Kidney epithelial cell (primary cell): ENCODE data around the gene HHLA2. TPM values are rescaled to one million over a fixed set of nuclear protein-coding genes. Genes with fewer than 3 reads are reported as not detected.
"Not testable (repeated sequence)": the region's sequence is repeated elsewhere in the genome, so short reads cannot be mapped to it uniquely, and the experiment has no call there.

ENCODE experiments used
- DNase-seq: peaks from one replicate; pipeline ENCODE4 v3.0.0-alpha.2; 2010; ENCODE audit warnings: low read depth
- H3K27me3 ChIP-seq: 2 replicates; pipeline ENCODE4 v1.6.0; 2011; ENCODE audit warnings: low read length; ENCODE audit not compliant: control insufficient read depth, insufficient read depth
- H3K36me3 ChIP-seq: 2 replicates; pipeline ENCODE4 v1.5.1; 2011; ENCODE audit warnings: low read length; ENCODE audit not compliant: control insufficient read depth, insufficient read depth
- H3K4me3 ChIP-seq: 2 replicates; pipeline ENCODE4 v1.5.1; 2011; ENCODE audit warnings: low read depth, mild to moderate bottlenecking, control low read depth, low read length
- total RNA-seq: library from RNA; depleted of rRNA; stranded (reverse); fragments of >200 nt; gene quantifications from 2 replicates; pipeline ENCODE4 v1.2.3, GENCODE V29; 2015
- TF ChIP-seq, protein P1 (sequence below): IDR thresholded peaks from 2 replicates; pipeline ENCODE4 v1.5.1; 2011; ENCODE audit warnings: mild to moderate bottlenecking, moderate library complexity, low read length, control low read depth, inconsistent platforms; ENCODE audit not compliant: insufficient read depth, poor library complexity, severe bottlenecking

Gene HHLA2
- total RNA-seq, 1 donor from 2014 or later: 0.79 TPM

GRCh38 chr3:108271626-108272025 is 24.7 kb upstream of the HHLA2 start:
- Histone ChIP-seq H3K36me3 (no peaks in the 10 kb centered on the region), H3K4me3 (no peak overlapping the region), H3K27me3 (no peaks in the 10 kb centered on the region)
- DNase-seq: no peak
- TF ChIP-seq, protein P1, sequence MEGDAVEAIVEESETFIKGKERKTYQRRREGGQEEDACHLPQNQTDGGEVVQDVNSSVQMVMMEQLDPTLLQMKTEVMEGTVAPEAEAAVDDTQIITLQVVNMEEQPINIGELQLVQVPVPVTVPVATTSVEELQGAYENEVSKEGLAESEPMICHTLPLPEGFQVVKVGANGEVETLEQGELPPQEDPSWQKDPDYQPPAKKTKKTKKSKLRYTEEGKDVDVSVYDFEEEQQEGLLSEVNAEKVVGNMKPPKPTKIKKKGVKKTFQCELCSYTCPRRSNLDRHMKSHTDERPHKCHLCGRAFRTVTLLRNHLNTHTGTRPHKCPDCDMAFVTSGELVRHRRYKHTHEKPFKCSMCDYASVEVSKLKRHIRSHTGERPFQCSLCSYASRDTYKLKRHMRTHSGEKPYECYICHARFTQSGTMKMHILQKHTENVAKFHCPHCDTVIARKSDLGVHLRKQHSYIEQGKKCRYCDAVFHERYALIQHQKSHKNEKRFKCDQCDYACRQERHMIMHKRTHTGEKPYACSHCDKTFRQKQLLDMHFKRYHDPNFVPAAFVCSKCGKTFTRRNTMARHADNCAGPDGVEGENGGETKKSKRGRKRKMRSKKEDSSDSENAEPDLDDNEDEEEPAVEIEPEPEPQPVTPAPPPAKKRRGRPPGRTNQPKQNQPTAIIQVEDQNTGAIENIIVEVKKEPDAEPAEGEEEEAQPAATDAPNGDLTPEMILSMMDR: no peak

GRCh38 chr3:108279066-108279465 is 17.3 kb upstream of the HHLA2 start:
- not testable (repeated sequence) for H3K36me3 ChIP-seq, DNase-seq, H3K4me3 ChIP-seq, H3K27me3 ChIP-seq

DNA sequence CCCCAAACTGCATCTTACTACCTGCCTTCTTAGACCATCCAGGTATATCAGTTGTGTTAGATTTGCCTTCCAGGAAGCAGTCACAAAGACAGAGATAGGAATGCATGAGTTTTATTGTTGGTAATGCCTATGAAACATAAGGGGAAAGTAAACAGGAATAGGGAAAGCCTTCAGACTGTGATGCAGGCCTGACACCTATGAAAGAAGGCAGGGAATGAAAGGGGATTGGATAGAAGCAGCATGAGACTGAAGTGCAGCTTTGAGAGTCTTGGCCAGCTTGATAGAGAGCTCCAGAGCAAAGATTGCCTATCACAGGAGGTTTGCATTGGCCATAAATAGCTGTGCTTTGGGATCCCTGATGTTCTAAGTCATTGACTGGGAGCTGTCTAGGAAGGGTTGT is 15.9 kb upstream of the HHLA2 start:
- Histone ChIP-seq H3K36me3 (no peaks in the 10 kb centered on the region), H3K27me3 (no peaks in the 10 kb centered on the region), H3K4me3 (no peak overlapping the region)
- TF ChIP-seq, protein P1: no peak
- no peak for DNase-seq

- H3K36me3 ChIP-seq: no peaks in the 10 kb centered on the region
- DNase-seq: no peak
- TF ChIP-seq, protein P1: no peak
- H3K27me3 ChIP-seq: no peaks in the 10 kb centered on the region
- H3K4me3 ChIP-seq: no peak overlapping the region
These were observed 14.7 kb upstream of the HHLA2 start for GRCh38 chr3:108281670-108282069.

- DNase-seq: no peak
These were observed 13.3 kb upstream of the HHLA2 start for GRCh38 chr3:108283006-108283405.

DNA sequence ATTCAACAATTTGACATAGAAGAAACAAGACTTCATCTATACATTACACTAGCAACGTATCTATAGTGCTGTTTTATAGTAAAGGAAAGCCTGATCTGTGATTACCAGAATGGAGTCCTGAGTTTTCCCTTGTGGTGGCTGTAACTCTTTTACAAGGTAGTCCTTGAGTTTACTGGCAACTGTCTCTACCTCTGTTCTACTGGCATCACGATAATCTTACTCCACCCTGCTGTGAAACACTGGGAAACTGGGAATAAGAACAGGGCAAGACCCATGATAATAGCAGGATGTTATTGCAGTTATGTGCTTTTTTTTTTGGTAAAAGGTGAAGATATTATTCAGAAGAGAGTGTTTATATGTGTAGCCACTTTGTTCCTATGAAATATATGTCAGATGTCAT is 12.4 kb upstream of the HHLA2 start:
- H3K4me3 ChIP-seq: no peak overlapping the region
- H3K27me3 ChIP-seq: no peaks in the 10 kb centered on the region
- DNase-seq: no peak
- TF ChIP-seq, protein P1: no peak
- no peaks in the 10 kb centered on the region for H3K36me3 ChIP-seq

More at GRCh38 chr3:108283006-108283405, 13.3 kb upstream of the HHLA2 start:
- H3K27me3 ChIP-seq: no peaks in the 10 kb centered on the region
- no peak overlapping the region for H3K4me3 ChIP-seq
- TF ChIP-seq, protein P1: no peak
- H3K36me3 ChIP-seq: no peaks in the 10 kb centered on the region
